Skin of body (tissue), 2 donors: ENCODE results near the gene CCZ1B. TPM values are rescaled to one million over a fixed set of nuclear protein-coding genes. Genes with fewer than 3 reads are reported as not detected.
"Not testable (repeated sequence)": the region's sequence is repeated elsewhere in the genome, so short reads cannot be mapped to it uniquely, and the experiment has no call there.

ENCODE experiments used
- DNase-seq: peaks from one replicate; lab custom pipeline; 2025; lab: John Stamatoyannopoulos, UW
- total RNA-seq: library from RNA; depleted of rRNA; stranded (reverse); fragments of >200 nt; gene quantifications from one replicate; pipeline ENCODE4 v1.2.3, GENCODE V29; 2014

The CCZ1B gene
- total RNA-seq = 55.1 TPM

DNA sequence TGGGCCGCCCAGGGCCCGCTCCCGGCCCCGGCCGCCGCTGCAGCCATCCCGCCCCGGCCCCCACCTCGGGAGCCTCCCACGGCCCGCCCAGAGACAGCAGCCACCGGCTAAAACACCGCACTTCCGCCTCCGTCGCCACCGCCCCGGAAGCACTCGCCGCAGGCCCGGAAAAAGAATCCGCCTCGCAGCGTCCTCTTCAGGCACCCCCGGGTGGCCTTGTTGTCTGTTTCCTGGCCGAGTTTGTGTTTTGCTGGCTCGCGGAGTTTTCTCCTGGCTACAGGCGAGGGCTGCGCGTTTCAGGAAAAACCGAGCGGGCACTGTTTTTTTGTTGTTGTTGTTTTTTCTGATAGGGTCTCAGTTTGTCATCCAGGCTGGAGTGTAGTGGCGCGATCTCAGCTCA, at the start of gene CCZ1B:
Gene CCZ1B (minus strand): TSS at position 125 of the 400 bp plus-strand sequence. CDS start 78 bp downstream, at position 47.
- DNase-seq = not testable (repeated sequence)

DNA sequence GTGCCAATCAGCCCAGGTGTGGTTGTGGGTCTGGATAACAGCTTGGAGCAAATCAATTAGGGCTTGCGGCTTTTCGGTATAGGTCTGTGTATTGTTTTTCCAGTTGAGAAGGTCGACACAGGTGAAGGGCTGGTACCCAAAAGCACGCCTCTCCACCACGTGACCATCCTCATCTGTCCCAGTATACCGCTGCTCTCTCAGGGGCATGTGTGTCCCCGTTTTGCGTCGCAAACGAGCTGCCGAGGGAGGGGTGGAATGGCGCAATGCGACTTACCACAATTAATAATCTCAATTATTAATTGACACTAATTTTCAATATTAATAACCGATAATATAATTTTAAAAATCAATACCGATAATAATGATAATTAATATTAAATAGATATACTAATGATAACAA, 48.9 kb upstream of the CCZ1B start:
- not testable (repeated sequence) for DNase-seq

DNA sequence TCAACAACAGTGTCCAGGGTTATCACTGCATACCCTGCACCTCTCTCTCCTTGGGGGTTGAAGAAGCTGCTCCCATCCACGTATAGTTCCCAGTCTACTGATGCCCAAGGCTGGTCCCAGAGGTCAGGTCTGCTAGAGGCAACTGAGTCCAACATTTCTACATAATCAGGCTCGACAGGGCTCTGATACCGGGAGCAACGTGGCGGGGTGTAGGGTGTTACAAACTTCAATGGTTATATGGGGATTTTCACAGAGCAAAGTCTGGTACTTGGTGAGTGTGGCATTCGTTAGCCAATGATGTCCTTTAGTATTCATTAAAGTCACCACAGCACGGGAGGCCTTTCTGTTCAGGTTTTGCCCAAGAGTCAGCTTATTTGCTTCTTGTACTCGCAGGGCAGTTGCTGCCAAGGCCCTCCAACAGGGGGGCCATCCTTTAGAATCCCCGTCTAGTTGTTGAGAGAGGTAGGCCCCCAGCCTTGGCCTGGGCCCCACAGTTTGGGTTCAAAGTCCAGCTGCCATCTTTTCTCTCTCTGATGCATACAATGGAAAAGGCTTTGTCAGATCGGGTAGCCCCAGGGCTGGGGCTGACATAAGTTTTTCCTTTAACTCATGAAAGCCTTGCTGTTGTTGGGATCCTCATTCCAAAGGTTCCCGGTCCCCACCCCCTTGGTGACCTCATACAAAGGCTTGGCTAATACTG, 46.3 kb upstream of the CCZ1B start:
- not testable (repeated sequence) for DNase-seq

DNA sequence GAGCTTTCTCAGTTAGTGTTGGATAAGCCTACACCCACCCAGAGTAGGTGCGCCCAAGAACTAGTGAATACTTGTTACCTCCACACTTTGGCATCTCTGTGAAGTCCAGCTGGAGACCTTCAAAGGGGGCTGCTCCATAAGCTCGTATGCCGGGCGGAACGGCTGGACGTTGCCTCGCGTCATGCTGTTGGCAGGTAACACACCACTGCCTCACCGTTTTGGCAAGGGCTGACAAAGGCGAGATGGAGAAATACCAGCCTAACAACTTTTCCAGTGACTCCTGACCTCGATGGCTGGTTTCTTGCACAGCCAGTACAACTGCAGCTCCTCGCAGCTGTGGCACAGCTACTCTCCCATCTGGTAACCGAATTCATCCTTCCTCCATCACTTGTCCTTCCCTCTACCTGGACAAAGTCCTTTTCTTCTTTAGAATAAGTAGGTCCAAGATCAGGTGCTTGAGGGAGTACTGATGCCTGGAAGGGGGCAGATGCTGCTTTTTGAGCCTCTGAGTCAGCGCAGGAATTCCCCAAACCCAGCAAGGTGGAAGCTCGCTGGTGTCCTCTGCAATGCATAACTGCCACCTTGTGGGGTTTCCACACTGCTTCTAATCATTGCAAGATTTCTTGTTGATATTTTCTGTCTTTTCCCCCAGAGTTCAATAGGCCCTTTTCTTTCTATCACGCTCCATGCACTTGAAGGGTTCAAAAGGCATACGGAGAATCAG, 45.5 kb upstream of the CCZ1B start:
- DNase-seq = not testable (repeated sequence)

DNA sequence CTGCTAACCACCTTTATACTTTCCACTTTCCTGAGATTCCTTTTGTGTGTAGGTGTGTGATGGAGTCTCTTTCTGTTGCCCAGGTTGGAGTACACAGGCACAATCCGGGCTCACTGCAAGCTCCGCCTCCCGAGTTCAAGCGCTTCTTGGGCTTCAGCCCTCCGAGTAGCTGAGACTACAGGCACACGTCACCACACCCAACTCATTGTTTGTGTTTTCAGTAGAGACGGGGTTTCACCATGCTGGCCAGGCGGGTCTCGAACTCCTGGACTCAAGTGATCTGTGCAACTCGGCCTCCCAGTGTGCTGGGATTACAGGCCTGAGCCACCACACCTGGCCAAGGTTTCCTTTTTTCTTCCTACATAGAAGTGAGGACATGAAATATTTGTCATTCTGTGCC, 38.7 kb upstream of the CCZ1B start:
- not testable (repeated sequence) for DNase-seq

DNA sequence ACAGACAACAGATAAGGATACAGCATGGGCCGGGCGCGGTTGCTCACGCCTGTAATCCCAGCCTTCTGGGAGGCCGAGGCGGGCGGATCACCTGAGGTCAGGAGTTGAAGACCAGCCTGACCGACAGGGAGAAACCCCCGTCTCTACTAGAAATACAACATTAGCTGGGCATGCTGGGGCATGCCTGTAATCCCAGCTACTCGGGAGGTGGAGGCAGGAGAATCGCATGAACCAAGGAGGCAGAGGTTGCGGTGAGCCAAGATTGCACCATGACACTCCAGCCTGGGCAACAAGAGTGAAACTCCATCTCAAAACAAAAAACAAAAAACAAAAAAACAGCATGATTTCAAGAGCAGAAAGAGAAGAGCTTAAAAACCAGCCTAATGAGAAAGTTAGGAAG, 38.1 kb upstream of the CCZ1B start:
- DNase-seq = not testable (repeated sequence)

DNA sequence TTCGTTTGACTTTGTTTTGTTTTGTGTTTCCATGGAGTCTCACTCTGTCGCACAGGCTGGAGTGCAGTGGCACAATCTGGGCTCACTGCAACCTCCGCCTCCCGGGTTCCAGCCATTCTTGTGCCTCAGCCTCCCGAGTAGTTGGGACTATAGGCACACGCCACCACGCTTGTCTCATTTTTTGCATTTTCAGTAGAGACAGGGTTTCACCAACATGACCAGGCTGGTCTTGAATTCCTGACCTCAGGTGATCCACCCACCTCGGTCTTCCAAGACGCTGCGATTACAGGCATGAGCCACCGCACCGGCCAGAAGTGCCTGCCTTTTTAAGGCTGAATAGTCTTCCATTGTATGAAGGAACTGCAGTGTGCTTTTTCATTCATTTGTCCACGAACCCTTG, 36.8 kb upstream of the CCZ1B start:
- DNase-seq = not testable (repeated sequence)

DNA sequence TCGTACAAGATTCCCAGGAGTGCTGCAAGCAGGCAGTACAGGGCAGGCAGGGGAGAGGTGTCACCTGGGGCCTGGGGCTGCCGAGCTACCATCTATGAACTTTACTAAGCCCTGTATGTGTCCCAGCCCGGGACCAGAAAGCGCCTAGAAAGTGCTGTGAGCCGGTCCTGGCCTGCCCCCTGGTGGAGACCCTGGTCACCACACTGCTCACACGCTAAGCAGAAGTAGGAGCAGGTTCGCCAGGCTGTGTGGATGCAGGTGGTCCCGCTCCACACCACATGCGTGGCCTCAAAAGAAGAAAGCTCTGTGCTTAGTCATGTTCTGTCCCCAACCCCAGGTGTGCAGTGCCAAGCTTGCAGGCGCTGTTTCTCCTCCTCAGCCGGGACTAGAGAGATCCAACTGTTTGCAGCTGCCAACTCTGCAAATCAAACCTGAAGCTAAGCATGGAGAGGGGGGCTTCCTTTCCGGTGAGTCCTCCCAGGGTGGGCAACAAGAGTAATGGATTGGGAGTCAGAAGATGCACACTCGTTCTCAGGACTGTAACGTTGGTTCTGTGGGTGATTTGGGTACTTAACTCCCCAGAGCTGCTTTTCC, 31.7 kb upstream of the CCZ1B start:
- DNase-seq = not testable (repeated sequence)

DNA sequence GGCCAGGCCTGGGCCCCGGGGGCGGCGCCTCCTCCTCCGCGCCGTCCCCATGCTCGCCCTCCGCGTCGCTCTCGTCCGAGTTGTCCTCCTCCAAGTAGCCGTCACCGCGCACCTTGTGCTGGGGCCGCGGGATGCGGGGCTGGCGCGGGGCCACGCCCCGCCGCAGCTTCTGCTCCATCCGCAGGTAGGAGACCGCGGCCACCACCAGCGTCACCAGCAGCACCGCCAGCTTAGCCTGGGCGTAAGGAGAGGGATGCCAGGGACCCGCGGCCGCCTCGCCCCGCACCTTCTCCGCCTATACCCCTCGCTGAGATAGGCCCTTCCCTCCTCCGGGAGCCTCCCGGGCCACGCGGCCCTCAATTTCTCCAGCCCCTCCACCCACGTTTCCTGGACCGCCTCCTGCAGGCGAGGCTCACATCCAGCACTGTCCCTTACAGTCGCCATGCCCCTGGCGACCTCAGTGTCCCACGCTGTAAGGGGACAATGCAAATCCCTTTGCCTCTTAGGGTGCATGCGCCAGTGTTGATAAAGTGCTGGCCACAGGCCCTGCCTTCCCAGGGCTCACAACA, 29.6 kb upstream of the CCZ1B start:
- DNase-seq = not testable (repeated sequence)

DNA sequence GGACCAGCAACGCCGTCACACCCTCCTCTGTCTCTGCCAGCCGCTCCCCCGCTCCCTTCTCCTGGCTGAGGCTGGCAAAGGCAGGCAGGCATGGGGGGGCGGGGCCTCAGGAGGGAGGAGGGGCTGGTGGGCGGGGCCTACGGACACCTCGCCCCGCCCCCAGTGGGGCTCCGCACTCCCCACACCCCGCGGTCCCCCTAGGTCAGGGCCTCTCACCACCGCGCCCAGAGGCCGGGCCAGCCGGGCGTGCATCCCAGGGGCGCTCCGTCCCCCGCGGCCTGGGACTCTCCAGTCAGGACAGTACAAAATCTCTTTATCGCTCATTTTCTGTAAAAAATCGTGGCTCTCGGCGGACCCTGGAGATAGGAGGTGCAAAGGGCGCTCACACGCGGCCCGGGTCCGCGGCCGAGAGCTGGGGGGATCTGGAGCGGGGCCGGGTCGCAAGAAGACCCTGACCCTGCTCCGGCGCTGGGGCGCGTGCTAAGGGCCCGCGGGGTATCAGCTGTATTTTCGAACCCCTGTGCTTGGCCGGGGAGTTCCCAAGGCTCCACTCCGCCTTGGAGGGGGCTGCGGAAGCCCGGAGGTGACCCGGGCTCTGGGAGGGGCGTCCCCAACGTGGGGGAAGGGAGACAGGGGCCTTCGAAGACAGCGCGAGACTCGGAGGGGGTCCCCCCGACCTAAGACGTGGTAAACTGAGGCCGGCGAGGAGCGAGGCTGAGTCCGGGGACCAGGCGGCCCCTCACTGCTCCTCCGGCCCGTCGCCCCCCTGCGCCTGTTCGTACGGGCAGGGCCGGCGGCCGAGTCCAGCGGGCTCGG, 28.9 kb upstream of the CCZ1B start:
- not testable (repeated sequence) for DNase-seq

DNA sequence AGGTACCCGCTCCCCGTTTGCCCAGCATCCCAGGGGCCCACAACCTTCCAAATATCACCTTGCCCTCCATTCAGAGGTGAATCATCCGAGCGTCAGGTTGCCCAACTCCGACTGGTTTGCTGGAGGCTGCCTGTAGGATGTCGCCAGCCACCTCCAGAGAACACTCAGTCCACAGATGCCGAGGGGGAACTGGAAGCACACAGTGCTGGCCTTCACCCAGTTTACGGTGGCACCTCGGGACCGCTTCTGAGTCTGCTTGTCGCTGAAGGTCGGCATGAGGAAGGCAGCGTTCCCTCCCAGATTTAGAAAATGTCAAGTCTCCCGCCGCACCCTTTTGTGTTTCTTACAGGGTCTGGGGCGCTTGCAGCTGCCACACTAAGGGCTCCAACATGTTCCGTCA, 27.6 kb upstream of the CCZ1B start:
- not testable (repeated sequence) for DNase-seq

DNA sequence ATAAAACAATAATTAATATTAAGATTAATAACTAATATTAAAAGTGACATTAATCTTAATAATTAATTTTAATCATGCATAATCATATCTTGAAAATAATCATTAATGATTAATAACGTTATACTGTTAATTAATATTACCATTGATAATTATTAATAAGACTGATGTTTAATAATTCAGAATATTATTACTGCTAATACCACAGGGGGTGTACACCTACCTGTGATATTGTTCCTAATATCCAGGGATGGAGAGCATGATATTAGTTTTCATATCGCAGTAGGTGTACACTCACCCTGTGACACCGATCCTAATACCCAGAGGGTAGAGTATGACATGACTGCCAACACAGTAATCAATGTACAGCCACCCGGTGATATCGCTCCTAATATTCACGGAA, 23.1 kb upstream of the CCZ1B start:
- DNase-seq = not testable (repeated sequence)

DNA sequence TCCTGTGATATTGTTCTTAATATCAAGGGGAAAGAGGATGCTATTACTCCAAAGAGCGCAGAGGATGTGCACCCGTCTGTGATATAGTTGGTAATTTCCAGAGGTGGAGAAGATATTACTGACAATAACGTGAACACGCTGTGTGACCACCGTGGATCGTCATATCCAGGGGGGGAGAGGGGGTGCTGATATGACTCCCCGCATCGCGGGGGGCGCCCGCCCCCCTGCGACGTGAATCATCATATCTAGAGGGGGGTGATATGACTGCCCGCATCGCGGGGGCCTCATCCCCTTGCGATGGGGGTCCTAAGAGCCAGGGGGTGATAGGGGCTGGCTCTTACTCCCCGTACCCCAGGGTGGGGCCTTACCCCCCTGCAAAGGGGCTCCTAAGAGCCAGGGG, 21.7 kb upstream of the CCZ1B start:
- DNase-seq = not testable (repeated sequence)

DNA sequence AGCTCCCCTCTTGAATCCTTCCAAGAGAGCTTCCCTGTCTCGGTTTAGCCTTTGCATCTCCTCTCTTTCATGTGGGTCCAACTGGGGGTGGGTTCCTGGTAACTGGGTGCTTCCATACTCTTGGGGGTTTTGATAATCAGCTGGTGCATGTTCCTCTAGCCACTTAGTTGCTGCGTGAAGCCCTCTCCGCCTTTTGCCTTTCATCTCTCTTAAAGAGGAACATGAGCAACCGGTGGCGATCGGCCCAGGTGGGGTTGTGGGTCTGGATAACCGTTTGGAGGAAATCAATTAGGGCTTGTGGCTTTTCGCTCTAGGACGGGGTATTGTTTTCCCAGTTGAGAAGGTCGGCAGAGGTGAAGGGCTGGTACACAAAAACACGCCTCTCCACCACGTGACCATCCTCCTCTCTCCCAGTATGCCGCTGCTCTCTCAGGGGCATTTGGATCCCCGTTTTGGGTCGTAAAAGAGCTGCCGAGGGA, 19.9 kb upstream of the CCZ1B start:
- not testable (repeated sequence) for DNase-seq

DNA sequence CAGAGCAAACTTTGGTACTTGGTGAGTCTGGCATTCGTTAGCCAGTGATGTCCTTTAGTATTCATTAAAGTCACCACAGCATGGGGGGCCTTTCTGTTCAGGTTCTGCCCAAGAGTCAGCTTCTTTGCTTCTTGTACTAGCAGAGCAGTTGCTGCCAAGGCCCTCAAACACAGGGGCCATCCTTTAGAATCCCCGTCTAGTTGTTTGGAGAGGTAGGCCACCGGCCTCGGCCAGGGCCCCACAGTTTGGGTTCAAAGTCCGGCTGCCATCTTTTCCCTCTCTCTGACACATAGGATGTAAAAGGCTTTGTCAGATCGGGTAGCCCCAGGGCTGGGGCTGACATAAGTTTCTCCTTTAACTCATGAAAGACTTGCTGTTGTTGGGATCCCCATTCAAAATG, 17.6 kb upstream of the CCZ1B start:
- DNase-seq = not testable (repeated sequence)

DNA sequence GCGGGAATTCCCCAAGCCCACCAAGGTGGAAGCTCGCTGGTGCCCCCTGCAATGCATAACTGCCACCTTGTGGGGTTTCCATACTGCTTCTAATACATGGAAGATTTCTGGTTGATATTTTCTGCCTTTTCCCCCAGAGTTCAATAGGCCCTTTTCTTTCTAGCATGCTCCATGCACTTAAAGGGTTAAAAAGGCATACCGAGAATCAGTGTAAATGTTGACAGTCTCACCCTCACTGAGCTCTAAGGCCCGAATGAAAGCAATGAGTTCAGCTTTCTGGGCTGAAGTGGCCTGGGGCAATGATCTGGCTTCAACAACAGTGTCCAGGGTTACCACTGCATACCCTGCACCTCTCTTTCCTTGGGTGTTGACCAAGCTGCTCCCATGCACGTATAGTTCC, 17.0 kb upstream of the CCZ1B start:
- not testable (repeated sequence) for DNase-seq

DNA sequence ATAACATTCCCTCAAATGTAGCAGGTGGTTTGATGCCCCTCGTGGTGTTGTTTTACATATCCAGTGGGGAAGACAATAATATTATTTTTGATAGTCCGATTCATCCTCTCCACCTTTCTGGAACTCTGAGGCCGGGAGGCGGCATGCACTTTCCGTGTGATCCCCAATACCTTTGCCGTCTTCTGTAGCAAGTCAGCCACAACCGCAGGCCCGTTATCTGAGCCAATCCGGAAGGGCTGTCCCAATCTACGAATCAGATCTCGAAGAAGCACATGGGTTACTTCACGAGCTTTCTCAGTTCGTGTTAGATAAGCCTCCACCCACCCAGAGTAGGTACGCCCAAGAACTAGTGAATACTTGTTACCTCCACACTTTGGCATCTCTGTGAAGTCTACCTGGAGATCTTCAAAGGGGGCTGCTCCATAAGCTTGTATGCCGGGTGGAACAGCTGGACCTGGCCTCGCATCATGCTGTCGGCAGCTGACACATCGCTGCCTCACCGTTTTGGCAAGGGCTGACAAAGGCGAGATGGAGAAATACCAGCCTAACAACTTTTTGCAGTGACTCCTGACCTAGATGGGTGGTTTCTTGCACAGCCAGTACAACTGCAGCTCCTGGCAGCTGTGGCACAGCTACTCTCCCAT, 16.3 kb upstream of the CCZ1B start:
- DNase-seq = not testable (repeated sequence)

DNA sequence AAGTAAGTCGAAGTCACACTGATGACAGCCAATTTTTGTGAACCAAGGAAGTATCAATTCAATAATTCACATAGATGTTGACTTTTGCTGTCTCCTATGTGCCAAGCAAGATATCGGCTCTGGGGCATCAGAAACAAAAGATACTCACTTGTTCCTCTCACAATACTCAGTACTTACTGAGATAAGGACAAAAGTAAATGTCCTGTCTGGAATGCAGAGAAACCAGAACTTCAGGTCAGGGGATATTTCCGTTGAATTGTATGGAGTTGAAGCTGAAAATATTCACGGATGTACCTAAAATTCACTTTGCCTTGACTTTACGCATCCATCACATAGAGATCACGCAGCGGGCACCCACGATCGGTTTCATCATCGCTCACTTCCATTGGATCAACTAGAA, 11.0 kb upstream of the CCZ1B start:
- DNase-seq = not testable (repeated sequence)

DNA sequence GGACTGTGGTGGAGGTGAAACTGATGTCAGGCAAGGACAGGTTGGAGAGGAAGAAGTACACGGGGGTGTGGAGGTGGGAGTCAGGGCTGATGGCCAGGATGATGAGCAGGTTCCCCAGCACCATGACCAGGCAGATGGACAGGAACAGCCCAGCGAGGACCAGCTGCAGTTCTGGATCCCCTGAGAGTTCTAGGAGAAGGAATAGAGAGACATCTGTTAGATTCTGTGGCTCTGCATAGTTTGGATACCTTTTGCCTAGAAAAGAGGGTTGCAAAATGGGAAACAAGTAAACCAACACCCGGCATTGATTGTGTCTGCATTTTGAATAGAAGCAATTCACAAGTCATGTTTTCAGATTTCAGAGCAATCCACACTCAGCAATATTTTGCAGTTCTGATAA, 9.4 kb upstream of the CCZ1B start:
- DNase-seq = not testable (repeated sequence)

DNA sequence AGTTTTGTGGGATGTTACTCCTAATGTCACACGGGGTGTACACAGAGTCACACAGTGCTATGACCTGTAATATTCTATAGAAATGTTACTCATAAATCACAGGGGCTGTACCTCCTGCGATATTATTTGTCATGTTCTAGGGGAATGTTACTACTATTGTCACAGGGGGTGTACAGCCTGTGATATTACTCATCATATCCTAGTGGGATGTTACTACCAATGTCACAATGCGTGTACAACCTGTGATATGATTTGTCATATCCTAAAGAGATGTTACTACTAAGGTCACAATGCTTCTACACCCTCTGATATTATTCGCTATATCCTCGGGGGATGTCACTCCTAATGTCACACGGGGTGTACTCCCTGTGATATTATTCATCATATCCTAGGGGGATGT, 7.6 kb upstream of the CCZ1B start:
- DNase-seq = no peak
